A673 (cell line): Measurements from ENCODE around the gene ITGB8.

Experiments used
- CTCF ChIP-seq: fragments of 300-800, 200-600 bp; sonication (generic); conservative IDR thresholded peaks from 2 replicates; pipeline ENCODE4 v1.5.1; 2017; ENCODE audit warnings: low read depth, mild to moderate bottlenecking, antibody characterized with exemption, low read length, moderate library complexity, mixed read lengths
- EZH2 ChIP-seq: fragments of 200-600 bp; sonication (generic); IDR thresholded peaks from 2 replicates; pipeline ENCODE4 v1.6.1; 2017; ENCODE audit warnings: borderline replicate concordance, low read depth, mild to moderate bottlenecking, mixed read lengths, antibody characterized with exemption, low read length; ENCODE audit not compliant: poor library complexity, severe bottlenecking

- no peak for TF ChIP-seq CTCF
- no peak for TF ChIP-seq EZH2
Observed at GRCh38 chr7:20354610-20355528, 24.2 kb downstream of the ITGB8 start.
